HG02884 (cell line): ENCODE results near the gene BCAP31.
"Not testable (repeated sequence)": the region's sequence is repeated elsewhere in the genome, so short reads cannot be mapped to it uniquely, and the experiment has no call there.

Experiments used
- ATAC-seq: cut with Tn5 transposase; IDR thresholded peaks from one replicate; pipeline ENCODE4 v1.9.1; 2021; ENCODE audit warnings: mild to moderate bottlenecking, moderate library complexity; ENCODE audit not compliant: unreplicated experiment

BCAP31 gene

DNA sequence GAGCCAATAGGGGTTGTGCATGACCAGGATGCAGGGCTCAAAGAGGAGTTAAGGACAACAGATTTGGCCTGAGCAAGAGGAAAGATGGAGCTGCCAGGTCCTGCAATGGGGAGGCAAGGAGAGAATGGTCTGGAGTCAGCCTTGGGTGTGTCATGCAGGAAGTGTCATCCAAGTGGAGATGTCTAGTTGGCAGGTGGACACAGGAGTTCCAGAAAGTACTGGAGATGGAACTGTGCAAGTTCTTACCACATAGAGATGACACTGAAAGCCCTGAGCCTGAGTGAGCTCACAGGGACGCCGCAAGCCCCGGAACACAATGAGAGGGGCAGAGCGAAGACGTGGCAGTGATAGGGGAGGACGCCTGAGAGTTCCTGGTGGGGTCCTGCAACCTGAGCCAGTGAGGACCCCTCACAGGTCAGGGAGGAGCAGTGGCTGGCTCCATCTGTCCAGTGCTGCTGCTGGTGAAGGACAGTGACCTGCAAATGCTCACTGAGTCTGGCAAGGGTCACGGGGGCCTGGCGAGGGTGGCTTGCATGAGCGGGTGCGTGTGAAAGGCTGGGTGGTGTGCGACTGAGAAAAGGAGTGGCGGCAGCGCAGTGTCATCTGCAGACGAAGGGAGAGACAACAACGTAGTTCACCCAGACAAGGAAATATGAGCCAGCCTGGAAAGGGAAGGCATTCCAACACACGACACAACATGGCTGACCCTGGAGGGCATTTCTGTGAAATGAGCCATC lies 27.0 kb downstream of the BCAP31 start:
- not testable (repeated sequence) for ATAC-seq

DNA sequence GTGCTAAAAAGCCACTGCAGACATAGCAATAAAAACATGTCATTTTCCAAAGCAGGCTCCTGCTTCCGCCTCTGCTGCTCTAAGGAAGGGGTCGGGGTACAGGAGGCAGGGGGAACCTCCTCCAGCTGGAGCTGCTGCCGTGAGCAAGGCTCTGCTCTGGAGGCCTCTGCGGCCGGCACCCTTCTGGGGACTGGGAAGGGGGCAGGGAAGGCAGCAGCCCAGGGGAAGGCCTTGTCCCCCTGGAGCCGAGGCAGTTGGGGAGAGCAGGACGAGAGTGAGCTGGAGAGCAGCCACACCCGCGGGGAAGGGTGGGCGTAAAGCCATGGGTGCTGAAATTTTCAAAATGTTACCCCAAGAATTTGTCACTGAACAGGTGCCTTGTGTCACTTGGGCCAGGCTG lies 27.6 kb downstream of the BCAP31 start:
- ATAC-seq, result not testable (repeated sequence)

DNA sequence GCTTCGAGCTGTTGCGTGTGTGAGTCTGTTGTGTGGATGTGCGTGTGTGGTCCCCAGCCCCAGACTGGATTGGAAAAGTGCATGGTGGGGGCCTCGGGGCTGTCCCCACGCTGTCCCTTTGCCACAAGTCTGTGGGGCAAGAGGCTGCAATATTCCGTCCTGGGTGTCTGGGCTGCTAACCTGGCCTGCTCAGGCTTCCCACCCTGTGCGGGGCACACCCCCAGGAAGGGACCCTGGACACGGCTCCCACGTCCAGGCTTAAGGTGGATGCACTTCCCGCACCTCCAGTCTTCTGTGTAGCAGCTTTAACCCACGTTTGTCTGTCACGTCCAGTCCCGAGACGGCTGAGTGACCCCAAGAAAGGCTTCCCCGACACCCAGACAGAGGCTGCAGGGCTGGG lies 28.1 kb downstream of the BCAP31 start:
- ATAC-seq, result no peak

DNA sequence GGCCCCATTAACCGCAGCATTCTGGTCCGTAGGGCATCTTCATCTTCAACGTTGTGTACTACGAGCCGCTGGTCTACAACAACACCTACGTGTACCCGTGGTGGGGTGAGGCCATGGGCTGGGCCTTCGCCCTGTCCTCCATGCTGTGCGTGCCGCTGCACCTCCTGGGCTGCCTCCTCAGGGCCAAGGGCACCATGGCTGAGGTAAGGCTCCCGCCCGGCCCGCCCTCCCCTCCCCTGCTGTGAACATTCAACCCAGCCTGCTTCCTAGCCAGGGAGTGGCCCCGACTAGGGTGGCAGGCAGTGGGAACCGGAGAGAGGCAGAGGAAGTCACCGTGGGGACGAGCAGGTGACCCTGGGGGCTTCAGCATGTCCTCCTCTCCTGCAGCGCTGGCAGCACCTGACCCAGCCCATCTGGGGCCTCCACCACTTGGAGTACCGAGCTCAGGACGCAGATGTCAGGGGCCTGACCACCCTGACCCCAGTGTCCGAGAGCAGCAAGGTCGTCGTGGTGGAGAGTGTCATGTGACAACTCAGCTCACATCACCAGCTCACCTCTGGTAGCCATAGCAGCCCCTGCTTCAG lies 29.4 kb downstream of the BCAP31 start:
- ATAC-seq, result no peak

DNA sequence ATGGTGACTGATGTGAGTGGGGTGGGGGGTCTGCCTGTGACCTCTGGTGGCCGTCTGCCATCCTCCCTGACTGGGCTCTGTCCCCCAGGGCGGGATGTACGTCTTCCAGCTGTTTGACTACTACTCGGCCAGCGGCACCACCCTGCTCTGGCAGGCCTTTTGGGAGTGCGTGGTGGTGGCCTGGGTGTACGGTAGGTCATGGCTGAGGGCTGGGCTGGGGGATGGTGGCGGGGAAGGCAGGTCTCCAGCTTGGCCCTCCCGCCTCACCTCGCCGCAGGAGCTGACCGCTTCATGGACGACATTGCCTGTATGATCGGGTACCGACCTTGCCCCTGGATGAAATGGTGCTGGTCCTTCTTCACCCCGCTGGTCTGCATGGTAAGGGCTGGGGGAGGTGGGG lies 29.9 kb downstream of the BCAP31 start:
- ATAC-seq, result not testable (repeated sequence)

DNA sequence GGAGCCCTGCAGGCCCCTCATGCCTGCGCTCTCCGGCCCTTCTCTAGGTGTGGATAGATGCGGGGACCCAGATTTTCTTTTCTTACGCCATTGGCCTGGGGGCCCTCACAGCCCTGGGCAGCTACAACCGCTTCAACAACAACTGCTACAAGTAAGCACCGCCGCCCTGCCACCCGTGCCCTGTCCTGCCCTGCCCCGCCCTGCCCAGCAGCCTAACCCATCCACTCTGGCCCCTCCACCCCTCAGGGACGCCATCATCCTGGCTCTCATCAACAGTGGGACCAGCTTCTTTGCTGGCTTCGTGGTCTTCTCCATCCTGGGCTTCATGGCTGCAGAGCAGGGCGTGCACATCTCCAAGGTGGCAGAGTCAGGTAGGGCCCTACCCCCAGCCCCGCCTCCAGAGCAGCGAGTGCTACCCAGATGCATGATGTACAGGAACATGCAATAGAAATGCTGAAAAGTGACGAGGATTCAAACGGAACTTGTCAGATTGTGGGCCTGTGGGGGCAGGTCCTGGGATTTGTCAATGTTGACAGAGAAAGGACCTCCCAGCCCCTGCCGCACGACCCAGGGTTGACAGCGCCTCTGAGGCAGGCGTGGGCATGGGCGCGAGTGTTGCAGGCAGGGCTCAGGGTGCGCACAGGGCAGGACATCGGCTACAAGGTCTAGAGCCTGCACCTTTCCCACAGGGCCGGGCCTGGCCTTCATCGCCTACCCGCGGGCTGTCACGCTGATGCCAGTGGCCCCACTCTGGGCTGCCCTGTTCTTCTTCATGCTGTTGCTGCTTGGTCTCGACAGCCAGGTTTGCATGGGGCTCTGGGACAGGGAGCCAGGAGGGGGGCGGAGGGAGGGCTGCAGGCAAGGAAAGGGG lies 30.7 kb downstream of the BCAP31 start:
- ATAC-seq, result no peak

DNA sequence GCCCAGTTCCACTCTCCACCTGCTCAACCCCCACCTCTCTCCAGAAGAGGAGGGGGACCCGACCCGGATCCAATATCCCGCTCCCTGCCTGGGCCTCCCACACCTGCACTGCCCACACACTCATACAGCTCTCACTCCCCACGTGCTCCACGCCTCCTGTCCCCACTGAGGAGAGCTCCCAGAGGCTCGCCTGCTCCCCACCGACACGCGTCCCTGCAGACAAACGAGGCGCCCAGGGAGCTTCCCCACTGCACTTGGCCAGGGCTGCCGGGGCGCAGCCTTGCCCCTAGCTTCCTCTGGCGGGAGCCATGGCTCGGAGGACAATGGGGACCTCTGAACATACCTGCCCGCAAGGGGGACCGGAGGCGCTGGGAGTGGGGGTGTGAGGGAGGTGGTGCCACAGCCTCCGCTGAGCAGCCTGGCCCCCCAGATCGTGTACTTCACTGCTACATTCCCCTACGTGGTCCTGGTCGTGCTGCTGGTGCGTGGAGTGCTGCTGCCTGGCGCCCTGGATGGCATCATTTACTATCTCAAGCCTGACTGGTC lies 31.5 kb downstream of the BCAP31 start:
- ATAC-seq, result no peak

DNA sequence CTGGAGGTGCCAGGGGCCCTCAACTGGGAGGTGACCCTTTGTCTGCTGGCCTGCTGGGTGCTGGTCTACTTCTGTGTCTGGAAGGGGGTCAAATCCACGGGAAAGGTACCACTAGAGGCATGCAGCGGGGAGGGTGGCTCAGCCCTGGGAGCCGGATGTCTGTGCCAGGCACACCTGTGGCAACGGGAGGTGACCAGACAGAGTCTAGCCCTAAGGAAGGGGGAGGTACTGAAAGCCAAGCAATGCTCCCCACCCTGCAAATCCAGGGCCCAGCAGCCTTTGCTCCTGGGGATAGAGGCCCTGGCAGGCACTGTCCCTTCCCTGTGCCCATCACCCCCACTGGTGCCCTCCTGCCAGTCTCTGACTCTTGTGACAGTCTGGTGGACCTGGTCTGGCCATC lies 32.2 kb downstream of the BCAP31 start:
- ATAC-seq, result no peak

DNA sequence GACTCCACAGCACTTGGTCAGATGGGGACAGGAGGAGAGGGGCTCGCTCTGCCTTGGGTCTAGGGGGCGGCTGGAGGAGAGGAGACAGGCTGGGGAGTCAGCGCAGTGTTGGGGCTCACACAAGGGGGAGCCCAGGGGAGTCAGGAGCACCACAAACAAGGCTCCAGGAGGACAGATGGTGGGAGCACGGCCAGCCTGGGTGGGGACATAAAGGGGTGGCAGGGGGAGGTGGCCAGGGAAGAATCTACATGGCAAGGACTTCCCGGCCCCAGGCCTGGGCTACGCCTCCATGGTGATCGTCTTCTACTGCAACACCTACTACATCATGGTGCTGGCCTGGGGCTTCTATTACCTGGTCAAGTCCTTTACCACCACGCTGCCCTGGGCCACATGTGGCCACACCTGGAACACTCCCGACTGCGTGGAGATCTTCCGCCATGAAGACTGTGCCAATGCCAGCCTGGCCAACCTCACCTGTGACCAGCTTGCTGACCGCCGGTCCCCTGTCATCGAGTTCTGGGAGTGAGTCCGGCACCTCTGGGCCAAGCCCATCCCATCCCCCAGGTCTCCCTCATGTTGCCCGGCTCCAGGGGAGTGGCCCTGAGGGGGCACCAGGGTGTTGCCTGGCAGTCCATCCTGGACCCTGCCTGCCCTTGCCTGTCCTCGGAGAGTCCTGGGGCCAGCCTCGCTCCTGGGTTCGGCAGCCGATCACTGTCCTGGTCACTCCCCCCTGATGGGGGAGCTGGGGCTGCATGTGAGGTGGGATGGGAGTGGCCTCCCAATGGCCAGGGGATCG lies 33.0 kb downstream of the BCAP31 start:
- ATAC-seq, result not testable (repeated sequence)

DNA sequence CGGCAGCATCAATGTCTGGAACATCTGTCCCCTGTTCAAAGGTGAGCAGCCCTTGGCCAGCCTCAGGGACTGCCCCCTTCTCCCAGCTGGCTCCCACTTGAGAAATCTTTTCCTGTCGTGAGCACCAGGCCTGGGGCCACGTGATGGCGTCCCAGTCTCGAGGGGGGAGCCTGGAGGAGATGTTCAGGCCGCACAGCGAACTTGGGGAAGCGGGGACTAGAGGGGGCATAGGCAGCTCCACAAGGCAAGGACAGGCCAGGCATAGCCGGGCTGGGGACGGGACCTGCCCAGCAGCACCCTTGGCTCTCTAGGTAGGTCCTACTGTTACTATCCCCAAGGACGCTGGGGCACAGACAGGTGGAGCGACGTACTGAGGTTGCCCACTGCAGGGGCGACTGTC lies 33.7 kb downstream of the BCAP31 start:
- no peak for ATAC-seq

DNA sequence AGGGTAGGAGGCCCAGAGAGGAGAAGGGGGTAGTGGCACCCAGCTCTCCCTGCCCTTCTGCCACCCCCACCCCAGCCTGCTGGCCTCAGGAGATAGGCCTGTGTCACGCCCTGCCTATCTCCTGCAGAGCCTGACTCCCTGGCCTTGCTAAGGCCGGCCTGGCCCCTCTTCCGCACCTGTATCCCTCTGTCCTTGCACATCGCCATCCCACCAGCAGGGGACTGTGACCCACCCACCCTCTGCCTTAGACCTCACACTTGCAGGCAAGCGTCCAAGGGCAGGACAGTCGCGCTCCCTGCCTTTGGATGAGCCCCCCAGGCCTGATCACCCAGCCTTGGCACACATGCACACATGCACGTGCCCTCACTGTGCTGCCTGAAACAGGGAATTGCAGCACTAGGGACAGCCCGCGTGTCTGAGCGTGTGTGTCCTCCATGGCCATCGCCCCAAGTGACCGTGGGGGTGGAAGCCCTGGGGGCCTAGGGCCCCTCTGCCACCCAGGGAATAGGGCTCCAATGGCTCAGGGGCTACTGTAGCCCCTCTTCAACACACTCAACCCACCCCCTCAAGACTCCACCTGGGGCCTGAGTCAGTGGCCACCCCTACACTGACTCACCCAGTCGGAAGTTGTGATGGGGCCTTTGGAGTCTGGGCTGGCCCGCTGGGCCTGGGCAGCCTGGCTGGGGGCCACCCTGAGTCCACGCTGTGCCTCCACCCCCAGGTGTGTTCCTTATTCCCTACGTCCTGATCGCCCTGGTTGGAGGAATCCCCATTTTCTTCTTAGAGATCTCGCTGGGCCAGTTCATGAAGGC lies 34.3 kb downstream of the BCAP31 start:
- ATAC-seq, result no peak

DNA sequence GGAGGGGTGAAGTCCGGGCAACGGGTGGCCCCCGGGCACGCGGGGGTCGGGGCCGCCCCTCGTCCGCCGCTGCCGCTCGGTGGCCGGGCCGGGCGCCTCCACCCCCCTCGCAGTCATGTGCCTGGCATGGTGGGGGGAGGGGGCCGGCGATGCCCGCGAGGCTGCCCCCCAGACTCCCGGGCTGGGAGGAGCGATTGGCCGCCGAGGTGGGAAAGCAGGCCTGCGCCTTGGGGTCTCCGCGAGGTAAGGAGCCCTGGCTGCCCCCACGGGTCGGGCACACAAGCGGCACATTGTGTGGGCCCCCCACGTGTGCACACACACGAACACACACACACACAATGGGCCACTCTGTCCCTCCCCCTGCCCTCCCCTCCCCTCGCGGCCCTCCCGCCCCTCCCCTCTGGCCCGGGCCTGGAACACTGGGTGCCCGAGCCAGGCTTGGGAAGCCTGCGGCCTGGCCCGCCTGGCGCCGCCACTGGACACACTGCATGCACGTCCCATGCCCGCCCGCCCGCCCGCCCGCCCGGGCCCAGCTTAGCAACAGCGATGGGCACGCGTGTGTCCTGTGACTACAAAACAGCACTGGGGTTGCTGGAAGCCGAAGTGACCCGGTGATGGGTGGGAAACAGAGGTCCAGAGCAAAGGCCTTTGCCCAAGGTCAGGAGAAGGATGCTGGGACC lies 35.1 kb downstream of the BCAP31 start:
- ATAC-seq, result no peak

DNA sequence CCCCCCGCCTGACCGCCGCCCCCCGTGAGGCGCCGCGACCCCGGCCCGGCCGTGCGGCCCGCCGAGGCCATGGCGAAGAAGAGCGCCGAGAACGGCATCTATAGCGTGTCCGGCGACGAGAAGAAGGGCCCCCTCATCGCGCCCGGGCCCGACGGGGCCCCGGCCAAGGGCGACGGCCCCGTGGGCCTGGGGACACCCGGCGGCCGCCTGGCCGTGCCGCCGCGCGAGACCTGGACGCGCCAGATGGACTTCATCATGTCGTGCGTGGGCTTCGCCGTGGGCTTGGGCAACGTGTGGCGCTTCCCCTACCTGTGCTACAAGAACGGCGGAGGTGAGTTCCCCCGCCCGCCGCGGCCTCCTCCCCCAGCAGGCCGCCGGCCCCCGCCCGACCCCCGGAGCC lies 35.7 kb downstream of the BCAP31 start:
- no peak for ATAC-seq

DNA sequence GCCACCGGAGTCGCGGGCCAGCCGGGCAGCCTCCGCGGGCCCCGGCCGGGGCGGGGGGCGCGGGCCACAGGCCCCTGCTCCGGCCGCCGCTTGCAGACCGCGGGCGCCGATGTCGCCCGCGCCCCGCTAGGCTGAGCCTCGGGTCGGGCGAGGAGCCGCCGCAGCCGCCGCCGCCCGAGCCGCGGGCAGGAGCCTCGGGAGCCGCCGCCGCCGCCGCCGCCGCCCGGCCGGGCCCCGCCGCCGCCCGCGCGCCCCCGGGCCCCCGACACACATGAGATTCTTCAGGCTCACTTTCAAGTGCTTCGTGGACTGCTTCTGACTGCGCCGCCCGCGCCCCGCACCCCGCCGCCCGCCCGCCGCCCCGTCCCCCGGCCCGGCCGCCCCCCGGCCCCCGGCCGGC lies 36.1 kb downstream of the BCAP31 start:
- no peak for ATAC-seq

DNA sequence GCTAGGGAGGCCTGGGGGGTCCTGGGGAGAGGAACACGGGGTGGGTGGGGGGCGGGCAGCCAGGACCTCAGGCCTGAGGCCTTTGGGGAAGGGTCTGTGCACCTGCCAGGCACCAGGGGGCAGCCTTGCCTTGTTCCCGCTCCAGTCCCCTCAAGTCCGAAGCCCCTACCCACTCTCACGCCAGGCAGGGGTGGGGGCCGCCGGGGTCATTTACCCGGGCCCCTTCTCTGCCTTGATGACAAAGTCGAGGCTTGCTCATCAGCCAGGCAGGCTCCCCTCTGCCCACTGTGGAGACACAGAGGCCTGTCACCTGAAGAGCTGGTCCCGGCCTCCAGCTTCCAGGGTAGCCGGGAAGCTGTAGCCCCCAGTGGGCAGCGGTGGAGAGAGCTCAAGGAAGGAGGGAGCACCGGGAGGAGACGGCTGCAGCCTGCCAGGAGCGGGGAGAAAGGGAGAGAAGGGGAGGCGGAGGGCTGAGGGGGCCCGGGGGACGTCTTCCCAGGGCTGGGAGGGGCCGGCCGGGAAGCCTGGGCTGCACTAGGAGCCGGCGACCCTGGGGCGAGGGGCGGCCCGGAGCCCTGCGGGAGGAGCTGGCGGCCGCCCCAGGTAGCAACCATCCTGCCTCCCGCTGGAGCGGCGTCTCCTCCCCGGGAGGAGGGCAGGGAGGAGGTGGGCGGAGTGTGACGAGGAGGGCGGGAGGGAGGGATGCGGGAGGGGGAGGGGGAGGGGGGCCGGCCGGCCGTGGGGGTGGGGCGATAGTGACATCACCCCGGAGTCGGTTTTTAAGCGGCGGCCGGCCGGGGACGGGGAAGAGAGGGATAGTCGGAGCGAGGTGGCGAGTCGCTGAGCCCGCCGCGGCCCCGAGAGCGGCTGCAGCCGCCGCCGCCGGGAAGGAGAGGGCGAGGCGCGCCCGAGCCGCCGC lies 36.8 kb downstream of the BCAP31 start, which contains the start of gene SLC6A8:
SLC6A8 (plus strand) TSS at position 806 of the 919 bp plus-strand sequence. CDS start 649 bp downstream, outside the sequence.
- ATAC-seq, result no peak

DNA sequence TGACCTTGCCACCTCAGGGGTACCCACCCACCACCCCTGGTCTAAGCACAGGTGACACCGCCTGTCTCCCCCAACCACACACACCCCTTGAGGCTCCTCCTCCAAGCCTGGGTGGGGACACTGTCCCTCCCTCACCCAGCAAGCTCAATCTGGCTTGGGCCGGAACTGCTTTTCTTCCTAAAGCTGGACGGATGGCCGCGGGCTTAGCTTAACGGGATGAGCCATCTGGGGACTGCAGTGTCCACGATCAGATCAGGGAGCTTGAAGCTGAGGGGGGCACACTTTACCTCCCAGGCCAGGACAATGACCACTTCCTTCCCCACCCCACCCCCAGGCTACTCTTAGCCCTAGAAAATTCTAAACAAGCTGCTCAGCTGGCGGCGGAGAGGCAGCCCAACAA lies 37.5 kb downstream of the BCAP31 start:
- no peak for ATAC-seq

DNA sequence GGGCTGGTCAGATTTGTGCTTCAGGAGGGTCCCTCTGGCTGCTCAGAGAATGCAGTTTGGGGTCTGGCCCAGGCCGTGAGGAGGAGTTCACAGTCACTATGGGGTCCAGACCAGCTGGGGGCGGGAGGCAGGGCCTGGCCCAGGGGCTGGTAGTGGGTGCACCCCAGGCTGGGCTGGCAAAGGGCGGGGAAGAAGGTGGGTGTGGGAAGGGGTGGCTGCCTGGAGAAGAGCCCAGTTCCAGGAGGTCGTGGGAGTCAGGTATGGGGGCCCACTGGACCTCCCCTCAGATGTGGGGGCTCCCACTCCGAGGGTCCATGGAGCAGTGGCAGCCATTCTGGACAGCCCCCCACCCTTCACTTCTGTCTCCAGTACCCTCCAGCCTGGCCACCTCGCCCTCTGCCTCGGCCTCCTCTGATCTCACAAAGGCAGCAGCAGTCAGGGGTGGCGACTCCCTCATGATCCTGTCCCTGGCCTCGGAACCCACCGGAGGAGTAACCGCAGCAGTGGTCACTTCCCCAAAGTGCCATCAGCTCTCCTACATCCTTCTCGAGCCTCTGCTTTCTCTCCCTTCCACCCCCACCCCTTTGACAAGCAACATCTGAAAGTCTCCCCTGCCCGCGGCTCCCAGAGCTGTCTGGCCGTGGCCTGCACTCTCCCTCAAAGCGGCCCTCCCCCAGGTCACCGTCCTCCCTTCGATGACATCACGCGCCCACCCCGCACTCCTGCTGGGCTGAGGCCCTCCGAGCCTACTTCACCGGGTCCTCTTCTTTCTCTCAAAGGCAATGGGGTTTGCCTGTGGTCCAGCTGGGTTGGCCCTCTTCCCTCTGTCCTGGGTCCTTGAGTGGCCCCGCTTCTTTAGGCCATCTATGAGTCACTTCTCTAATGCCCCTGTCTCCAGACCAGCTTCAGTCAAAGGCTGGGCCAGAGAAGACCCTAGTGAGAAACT lies 38.2 kb downstream of the BCAP31 start:
- ATAC-seq, result no peak
